ENCODE measurements around the gene MSI2. TPM values are rescaled to one million over a fixed set of nuclear protein-coding genes. Genes with fewer than 3 reads are reported as not detected.

MSI2 gene
- total RNA-seq, 8 experiments from 2014 or later: 33.0 to 114 (median 67.5) TPM

DNA sequence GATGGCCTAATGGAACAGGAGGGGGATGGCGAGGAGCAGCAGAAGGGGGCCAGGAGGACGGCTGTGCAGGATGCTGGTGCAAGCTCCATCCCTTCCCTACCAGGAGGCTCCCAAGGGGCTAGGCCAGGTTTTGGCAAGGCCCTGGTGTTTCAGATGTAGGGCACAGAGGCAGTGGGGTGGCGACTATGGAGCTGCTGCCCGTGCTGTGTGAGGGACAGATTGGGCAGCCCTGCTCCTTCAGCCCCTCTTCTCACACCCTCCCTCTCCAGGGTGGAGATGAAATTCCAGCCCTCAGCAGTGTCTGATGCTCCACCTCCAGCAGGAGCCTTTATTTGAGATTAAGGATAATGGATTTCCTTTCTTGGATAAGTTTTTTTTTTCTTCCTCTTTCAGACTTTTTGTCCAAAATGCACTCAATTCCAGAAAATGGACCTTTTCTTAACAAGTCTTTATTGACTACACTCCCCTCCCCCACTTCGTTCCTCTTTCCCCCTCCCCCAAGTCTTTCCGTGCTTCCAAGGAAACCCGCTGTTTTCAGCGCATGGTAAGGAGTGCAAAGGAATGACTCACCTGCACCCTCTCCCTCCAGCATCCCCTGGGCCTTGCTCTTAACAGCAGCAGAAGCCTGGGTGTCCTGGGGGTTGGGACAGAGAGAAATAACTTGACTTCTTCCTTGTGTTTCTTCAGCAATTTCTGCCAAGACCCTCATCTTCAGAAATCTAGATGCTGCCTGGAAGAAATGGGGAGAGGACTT lies 393.6 kb downstream of the MSI2 start:
- peak in 5 of 8 experiments; percentile 63 to 80 (median 73) for ATAC-seq (replicated peaks in 6 of 8)
- Histone ChIP-seq H3K4me3 (no peak overlapping the region), H3K27ac (peak overlapping the region in 1 of 2 donors; percentile 12), H3K4me1 (replicated peaks in 1 of 2) (peaks cover 12 to 14% of the 10 kb centered on the region in 2 donors)
- WGBS, 10 experiments: 56 to 100% (median 72%) methylated on average over 1 to 3 of the region's 8 CpGs; no CpG with 5 or more reads in 6 of the 10 experiments
- in situ Hi-C loops (cut with MboI; ENCODE audit: low pct_unique_long_range_greater_than_20kb in 2 of 9, low sequenced_read_pairs in 9 of 9, unreplicated experiment in 9 of 9): no loop called here

DNA sequence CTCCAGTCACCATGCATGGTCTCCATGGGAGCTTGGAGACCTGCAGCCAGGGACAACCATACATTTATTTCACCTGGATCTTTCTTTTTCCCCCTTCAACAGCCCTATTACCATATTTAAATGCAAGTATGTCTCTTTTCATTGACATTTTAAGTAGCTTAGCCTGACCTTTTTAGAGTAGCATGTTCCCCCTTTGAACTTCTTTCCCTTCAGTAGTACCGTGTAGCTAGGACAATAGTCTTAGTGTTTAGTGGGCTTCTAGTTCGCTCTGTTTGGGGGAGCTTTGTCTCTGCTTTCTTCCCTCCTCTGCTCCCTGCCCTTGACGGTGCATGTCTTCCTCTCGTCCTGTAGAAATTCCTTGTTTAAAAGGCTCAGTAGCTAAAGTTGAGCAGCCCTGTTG lies 394.2 kb downstream of the MSI2 start:
- WGBS, 10 experiments: 50 to 100% (median 75%) methylated on average over 1 to 4 of the region's 4 CpGs; no CpG with 5 or more reads in 5 of the 10 experiments
- ATAC-seq (replicated peaks in 6 of 8): peak in 1 of 8 experiments; percentile 15
- Histone ChIP-seq H3K27ac (no peak overlapping the region), H3K4me3 (no peak overlapping the region), H3K4me1 (replicated peaks in 1 of 2) (peaks cover 12 to 14% of the 10 kb centered on the region in 2 donors)
- in situ Hi-C loops (cut with MboI; ENCODE audit: low pct_unique_long_range_greater_than_20kb in 2 of 9, low sequenced_read_pairs in 9 of 9, unreplicated experiment in 9 of 9): no loop called here

DNA sequence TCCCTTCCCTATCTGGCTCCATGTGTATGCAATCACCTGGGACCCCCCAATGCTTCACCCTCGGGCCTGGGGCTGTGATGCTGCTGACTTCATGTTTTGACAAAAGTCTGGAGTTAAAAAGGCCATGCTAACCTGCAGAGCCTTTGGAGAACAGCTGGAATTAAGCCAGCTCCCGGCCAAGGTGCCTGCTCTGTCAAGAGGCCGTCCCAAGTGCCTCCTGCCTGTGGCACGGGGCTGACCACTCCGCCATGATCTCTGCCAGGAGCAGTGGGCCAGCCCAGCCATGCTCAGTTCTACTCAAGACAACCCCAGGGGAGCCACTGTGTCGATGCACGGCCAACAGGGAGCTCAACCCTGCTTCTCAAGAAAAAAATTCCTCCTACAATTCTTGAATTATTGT lies 395.1 kb downstream of the MSI2 start:
- ATAC-seq (replicated peaks in 6 of 8): no peak
- no peak overlapping the region for H3K27ac ChIP-seq

DNA sequence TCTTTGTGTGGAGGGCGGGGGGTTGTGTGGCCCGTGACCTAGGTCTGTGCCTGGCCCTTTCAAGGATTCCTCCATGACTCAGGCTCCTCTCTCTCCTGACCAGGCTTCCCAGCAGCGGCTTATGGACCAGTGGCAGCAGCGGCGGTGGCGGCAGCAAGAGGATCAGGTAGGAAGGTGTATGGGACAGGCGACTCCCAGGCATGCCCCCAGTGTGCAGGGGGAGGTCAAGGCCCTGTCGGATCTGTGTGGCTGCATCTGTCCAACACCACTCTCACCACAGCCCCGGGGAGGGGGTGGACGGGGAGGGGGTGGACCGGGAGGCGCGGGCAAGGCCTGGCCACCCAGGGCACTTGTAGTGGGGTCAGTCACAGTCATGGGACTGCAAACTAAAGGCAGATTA lies 395.7 kb downstream of the MSI2 start:
- in situ Hi-C loops (cut with MboI; ENCODE audit: low pct_unique_long_range_greater_than_20kb in 2 of 9, low sequenced_read_pairs in 9 of 9, unreplicated experiment in 9 of 9): no loop called here
- H3K27ac ChIP-seq: no peak overlapping the region
- peaks cover 12 to 14% of the 10 kb centered on the region in 2 donors for H3K4me1 ChIP-seq (replicated peaks in 1 of 2)

More for the DNA sequence above, 395.1 kb downstream of the MSI2 start:
- Histone ChIP-seq H3K4me1 (replicated peaks in 1 of 2) (peaks cover 12 to 14% of the 10 kb centered on the region in 2 donors), H3K4me3 (no peak overlapping the region)
- in situ Hi-C loops (cut with MboI; ENCODE audit: low pct_unique_long_range_greater_than_20kb in 2 of 9, low sequenced_read_pairs in 9 of 9, unreplicated experiment in 9 of 9): no loop called here
- WGBS, 10 experiments: 100% methylated on average over 1 to 2 of the region's 7 CpGs; no CpG with 5 or more reads in 8 of the 10 experiments

DNA sequence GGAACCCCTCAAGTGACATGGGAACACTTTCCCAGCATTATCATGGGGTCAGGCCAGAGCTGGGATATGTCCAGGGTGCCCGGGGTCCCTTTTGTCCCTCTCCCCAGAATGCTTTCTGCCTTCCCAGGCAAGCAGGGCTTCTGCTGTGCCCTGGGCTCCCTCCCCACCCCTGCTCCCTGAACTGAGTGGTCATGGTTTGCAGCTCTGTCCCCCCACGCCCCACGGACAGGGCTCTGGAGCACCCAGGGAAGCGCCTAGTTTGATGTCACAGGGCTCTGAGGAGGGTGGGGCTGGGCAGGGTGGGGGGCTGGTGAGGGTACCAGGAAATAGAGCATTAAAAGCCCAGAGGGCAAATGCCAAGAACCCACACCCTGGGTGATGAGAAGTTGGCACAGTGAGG lies 396.5 kb downstream of the MSI2 start:
- ATAC-seq (replicated peaks in 6 of 8): no peak
- no peak overlapping the region for H3K4me3 ChIP-seq
- no CpG with 5 or more reads among the region's 4 CpGs for WGBS, 10 experiments
- H3K4me1 ChIP-seq (replicated peaks in 1 of 2): peaks cover 12 to 18% of the 10 kb centered on the region in 2 donors
- in situ Hi-C loops (cut with MboI; ENCODE audit: low pct_unique_long_range_greater_than_20kb in 2 of 9, low sequenced_read_pairs in 9 of 9, unreplicated experiment in 9 of 9): no loop called here
- no peak overlapping the region for H3K27ac ChIP-seq

More for the DNA sequence above, 395.7 kb downstream of the MSI2 start:
- no peak for ATAC-seq (replicated peaks in 6 of 8)
- 80 to 100% (median 92%) methylated on average over 1 to 2 of the region's 13 CpGs; no CpG with 5 or more reads in 7 of the 10 experiments for WGBS, 10 experiments
- no peak overlapping the region for H3K4me3 ChIP-seq

DNA sequence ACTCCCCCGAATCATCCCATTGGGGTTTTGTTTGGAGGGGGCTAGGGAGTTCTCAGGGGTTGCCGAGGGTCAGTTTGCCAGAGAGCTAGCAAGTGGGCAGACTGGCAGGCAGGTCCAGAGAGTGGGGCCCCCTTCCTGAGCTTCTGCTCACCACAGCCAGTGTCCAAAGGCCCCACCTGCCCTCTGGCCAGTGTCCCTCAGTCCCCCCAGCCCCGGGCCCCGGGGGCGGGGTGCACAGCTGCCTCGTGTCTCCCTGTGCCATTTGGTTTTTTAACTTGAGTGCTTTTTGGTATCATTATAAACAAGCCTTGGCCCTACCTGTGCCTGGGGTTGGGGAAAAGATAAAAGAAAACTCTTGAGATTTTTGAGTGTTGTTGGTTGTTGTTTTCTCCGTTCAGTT lies 397.0 kb downstream of the MSI2 start:
- in situ Hi-C loops (cut with MboI; ENCODE audit: low pct_unique_long_range_greater_than_20kb in 2 of 9, low sequenced_read_pairs in 9 of 9, unreplicated experiment in 9 of 9): no loop called here
- no peak for ATAC-seq (replicated peaks in 6 of 8)
- Histone ChIP-seq H3K4me1 (replicated peaks in 1 of 2) (peaks cover 17 to 23% of the 10 kb centered on the region in 2 donors), H3K4me3 (no peak overlapping the region), H3K27ac (no peak overlapping the region)
- 31 to 80% methylated on average over 1 to 4 of the region's 7 CpGs; no CpG with 5 or more reads in 8 of the 10 experiments for WGBS, 10 experiments

DNA sequence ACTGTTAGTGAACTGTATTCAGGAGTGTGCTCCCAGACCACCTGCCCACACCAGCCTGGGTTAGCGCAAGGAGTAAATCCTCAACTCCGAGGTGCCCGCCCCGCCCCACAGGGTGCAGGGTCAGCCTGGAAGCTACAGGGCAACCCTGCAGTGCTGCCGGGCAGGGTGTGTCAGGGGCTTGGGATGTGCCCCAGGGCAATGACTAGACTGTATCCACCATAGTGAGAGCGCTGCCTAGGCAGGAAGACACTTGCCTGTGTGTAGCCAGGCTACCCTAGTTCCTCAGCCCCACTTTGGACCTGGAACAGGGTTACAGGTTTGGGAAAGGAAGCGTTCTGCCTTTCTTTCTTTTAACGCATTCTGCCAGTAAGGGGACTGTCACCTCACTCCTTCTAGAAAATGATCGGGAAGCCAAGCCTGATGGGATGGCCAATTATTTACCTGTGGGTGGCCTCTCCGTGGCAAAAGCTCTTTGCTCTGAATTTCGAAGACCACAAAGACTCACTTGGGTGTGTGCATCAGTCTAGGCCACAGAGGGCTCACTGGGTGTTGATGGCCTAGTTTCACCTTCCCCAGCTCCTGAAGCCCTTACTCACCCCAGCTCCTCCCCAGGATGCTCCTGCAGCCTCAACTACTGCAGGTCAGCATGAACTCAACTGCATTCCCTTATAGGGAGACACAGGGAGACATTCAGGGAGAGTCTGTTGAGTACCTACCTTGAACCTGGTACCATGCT lies 397.9 kb downstream of the MSI2 start:
- Histone ChIP-seq H3K27ac (no peak overlapping the region), H3K4me3 (no peak overlapping the region), H3K4me1 (replicated peaks in 1 of 2) (peaks cover 25 to 32% of the 10 kb centered on the region in 2 donors)
- in situ Hi-C loops (cut with MboI; ENCODE audit: low pct_unique_long_range_greater_than_20kb in 2 of 9, low sequenced_read_pairs in 9 of 9, unreplicated experiment in 9 of 9): no loop called here
- WGBS, 10 experiments: 71 to 100% (median 91%) methylated on average over 1 to 9 of the region's 11 CpGs; no CpG with 5 or more reads in 6 of the 10 experiments
- no peak for ATAC-seq (replicated peaks in 6 of 8)

DNA sequence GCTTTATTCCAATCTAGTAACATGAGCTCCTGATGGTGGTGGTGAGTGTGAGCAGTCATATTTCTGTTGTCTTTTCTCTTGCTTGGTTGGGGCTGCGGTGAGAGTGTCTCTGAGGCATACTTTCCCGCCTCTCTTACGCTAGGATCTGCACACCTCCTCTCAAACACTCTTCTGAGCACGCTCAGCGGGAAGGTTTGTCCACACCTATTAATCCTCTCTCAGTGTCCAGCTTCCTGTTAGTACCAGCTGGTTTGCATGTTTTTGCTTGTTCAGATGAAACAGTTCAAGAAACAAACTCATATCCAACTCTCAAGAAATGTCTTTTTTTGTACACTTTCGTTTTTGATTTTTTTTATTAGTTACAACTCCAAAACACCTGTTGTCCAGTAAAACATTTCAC lies 399.2 kb downstream of the MSI2 start:
- 80 to 100% (median 97%) methylated on average over 1 to 6 of the region's 6 CpGs; no CpG with 5 or more reads in 2 of the 10 experiments for WGBS, 10 experiments
- peaks cover 15 to 25% of the 10 kb centered on the region in 2 donors for H3K4me1 ChIP-seq (replicated peaks in 1 of 2)
- peak in 4 of 8 experiments; percentile 23 to 54 (median 52) for ATAC-seq (replicated peaks in 6 of 8)
- in situ Hi-C loops (cut with MboI; ENCODE audit: low pct_unique_long_range_greater_than_20kb in 2 of 9, low sequenced_read_pairs in 9 of 9, unreplicated experiment in 9 of 9): no loop called here
- no peak overlapping the region for H3K27ac ChIP-seq
- no peak overlapping the region for H3K4me3 ChIP-seq

DNA sequence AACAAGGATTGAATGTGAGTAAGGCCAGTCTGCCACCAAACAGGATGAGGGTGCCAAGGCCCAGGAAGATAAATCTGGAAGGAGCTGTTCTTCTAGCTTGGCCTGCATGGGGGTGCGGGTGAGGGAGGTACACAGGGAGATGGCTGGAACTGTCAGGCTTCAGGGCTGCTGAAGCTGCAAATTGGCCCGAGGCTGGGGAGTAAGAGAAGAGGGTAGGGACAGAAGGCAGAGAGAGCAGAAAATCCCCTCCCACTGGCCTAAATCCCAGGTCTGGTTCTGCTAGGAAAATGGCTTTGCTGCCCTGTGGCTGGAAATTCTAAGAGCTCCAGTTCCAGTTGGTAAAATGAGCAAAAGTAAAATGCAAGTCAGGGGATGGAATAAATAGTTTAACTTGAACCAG lies 400.9 kb downstream of the MSI2 start:
- WGBS, 10 experiments: 75 to 100% (median 100%) methylated on average over 1 to 2 of the region's 2 CpGs; no CpG with 5 or more reads in 3 of the 10 experiments
- H3K4me1 ChIP-seq (replicated peaks in 1 of 2): peaks cover 31 to 38% of the 10 kb centered on the region in 2 donors
- no peak overlapping the region for H3K27ac ChIP-seq
- H3K4me3 ChIP-seq: no peak overlapping the region
- in situ Hi-C loops (cut with MboI; ENCODE audit: low pct_unique_long_range_greater_than_20kb in 2 of 9, low sequenced_read_pairs in 9 of 9, unreplicated experiment in 9 of 9): no loop called here
- ATAC-seq (replicated peaks in 6 of 8): peak in 1 of 8 experiments; percentile 17

DNA sequence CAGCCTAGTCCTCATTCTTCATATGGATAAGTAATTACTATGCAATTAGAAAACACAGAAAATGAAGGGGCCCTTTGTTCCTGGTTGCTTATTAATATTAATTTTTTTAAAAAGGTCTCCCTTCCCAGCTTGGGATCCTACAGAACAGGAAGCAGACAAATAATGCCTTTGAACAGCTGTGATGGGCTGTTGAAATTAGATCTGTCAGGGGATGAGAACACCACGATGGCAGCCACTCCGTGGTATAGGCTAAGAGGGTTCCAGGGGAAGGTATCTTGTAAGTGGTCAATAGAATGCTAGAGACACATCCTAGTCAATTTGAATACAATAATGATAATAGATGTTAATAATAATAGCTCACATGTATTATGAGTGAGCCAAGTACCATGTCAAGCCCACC lies 405.7 kb downstream of the MSI2 start:
- Histone ChIP-seq H3K4me1 (replicated peaks in 1 of 2) (peaks cover 56 to 63% of the 10 kb centered on the region in 2 donors), H3K27ac (peak overlapping the region; percentile 65 to 79)
- no peak for ATAC-seq (replicated peaks in 6 of 8)

DNA sequence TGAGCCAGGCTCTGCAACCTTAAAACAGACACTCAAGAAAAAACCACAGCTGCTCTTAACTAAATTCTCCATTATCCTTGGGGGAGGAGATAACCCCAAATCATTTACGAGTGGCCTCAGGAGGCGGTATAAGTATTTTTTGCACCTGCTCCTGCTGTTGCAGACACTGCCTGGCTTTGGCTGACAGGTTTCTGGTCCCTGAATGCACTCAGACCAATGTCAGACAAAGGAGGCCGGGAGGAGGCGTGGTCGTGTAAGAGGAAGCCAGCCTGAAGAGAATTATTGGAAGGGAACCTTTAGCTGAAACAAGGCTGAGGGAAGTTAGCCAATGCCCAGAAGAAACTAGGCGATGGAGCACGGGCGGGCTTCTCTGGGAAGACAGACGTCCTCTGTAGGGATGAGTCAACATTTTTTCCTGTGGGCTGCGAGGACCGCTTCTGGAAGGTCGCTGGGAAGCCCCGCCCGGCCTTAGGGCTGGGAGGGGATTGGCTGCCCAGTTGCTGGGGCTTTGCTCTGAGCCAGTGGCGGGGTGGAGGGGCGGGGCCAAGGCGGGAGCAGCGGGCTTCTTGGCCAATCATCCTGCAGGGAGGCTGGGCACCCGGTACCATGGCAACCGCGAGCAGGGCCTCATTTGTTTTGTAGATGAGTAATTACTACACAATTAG lies 406.5 kb downstream of the MSI2 start:
- Histone ChIP-seq H3K4me1 (replicated peaks in 1 of 2) (peaks cover 56 to 59% of the 10 kb centered on the region in 2 donors), H3K4me3 (peak overlapping the region; percentile 17 to 32 (median 21)), H3K27ac (peak overlapping the region; percentile 75 to 79)
- peak; percentile 91 to 98 (median 96) for ATAC-seq (replicated peaks in 6 of 8)
- 0 to 12% (median 0%) methylated on average over 2 to 10 of the region's 21 CpGs; no CpG with 5 or more reads in 2 of the 10 experiments for WGBS, 10 experiments
- in situ Hi-C loops (cut with MboI; ENCODE audit: low pct_unique_long_range_greater_than_20kb in 2 of 9, low sequenced_read_pairs in 9 of 9, unreplicated experiment in 9 of 9): no loop called here

More for the DNA sequence above, 405.7 kb downstream of the MSI2 start:
- WGBS, 10 experiments: 29 to 100% (median 68%) methylated on average over 1 to 2 of the region's 2 CpGs; no CpG with 5 or more reads in 4 of the 10 experiments
- in situ Hi-C loops (cut with MboI; ENCODE audit: low pct_unique_long_range_greater_than_20kb in 2 of 9, low sequenced_read_pairs in 9 of 9, unreplicated experiment in 9 of 9): no loop called here
- peak overlapping the region; percentile 17 to 32 (median 21) for H3K4me3 ChIP-seq

DNA sequence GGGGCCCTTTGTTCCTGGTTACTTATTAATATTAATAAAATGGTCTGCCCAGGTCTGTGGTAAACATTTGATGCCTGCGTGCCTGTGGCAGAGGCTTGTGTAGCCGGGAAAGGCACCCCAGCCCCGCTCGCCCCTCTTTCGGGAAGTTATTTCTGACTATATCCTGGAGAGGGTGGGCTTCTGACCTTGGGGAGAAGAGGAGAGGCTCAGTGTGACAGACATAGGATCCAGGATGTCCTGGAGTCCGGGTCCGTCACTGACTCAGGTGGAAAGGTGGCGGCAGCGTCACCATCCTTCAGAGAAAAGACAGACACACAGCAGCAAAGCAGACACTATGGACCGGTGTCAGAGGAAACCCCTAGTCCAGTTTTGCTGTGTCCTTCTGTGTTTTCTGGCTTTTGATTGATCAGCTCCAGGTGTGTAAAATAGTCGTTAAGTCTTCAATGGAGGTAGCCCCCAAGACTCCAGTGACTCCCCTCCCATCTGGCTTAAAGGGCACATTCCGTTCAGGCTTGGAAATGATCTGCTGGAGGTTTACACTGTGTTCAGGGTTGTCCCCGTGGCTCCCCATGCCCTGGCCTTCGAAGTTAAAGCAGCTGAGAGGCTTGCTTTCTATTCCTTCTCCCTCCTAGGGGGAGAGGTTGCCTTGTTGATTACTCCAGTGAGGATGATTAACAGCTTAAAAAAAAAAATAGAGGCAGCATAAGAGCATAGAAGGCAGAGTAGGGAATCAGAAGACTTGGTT lies 407.2 kb downstream of the MSI2 start:
- peak overlapping the region; percentile 75 to 79 for H3K27ac ChIP-seq
- H3K4me1 ChIP-seq (replicated peaks in 1 of 2): peaks cover 51 to 52% of the 10 kb centered on the region in 2 donors
- H3K4me3 ChIP-seq: peak overlapping the region in 4 of 5 donors; percentile 10 to 27 (median 16)
- in situ Hi-C loops (cut with MboI; ENCODE audit: low pct_unique_long_range_greater_than_20kb in 2 of 9, low sequenced_read_pairs in 9 of 9, unreplicated experiment in 9 of 9): no loop called here
- peak in 5 of 8 experiments; percentile 1 to 32 (median 15) for ATAC-seq (replicated peaks in 6 of 8)
- WGBS, 10 experiments: 60 to 100% (median 78%) methylated on average over 1 to 8 of the region's 14 CpGs; no CpG with 5 or more reads in 5 of the 10 experiments

Measured in motor neuron (in vitro differentiated cells).